ENCODE results near the gene CHURC1. TPM values are rescaled to one million over a fixed set of nuclear protein-coding genes. Genes with fewer than 3 reads are reported as not detected.

CHURC1 gene
- total RNA-seq, 2 donors from 2014 or later: 56.7 to 63.2 TPM

DNA sequence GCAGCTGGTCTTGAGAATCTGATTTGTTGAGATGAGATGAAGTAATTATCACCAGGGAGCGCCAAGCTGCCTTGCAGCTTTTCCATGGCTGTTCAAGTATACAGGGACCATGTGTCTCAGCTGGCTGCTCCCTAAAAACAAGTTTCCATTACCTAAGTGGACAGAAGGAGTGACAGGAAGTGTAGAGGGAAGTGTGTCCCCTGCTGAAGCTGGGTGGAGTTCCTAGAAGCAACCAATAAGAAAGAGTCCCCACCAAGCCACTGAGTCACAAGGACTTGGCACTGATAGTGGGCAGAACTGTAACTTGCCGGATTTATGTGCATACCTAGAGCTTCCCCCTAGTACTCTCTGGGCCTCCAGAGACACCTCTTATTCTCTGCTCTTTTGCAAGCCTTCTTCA, 29.8 kb downstream of the CHURC1 start:
- H3K9me3 Mint-ChIP-seq: no peaks in the 10 kb centered on the region
- H3K4me1 Mint-ChIP-seq: peaks cover 26% of the 10 kb centered on the region
- WGBS, 2 experiments (ENCODE audit: insufficient coverage in 1 of 2, insufficient read length in 1 of 2): 83 to 90% methylated on average over 1 to 2 of the region's 2 CpGs
- peak; percentile 33 for DNase-seq
- no peak overlapping the region for H3K9ac ChIP-seq (ENCODE audit: extremely low read depth, low read length, poor library complexity, severe bottlenecking)
- H3K27ac ChIP-seq (ENCODE audit: low read depth, low read length): no peak overlapping the region
- no peak overlapping the region for H3K4me3 ChIP-seq (ENCODE audit: low read length)
- H3K4me3 Mint-ChIP-seq: no peak overlapping the region
- peaks cover 45% of the 10 kb centered on the region for H3K36me3 Mint-ChIP-seq (ENCODE audit: low read depth)
- H3K27ac Mint-ChIP-seq: peak overlapping the region; percentile 41
- peaks cover 3% of the 10 kb centered on the region for H3K4me1 ChIP-seq (ENCODE audit: control insufficient read depth, insufficient read depth, low read length)
- no peaks in the 10 kb centered on the region for H3K27me3 ChIP-seq (ENCODE audit: control insufficient read depth, insufficient read depth, low read length, poor library complexity, severe bottlenecking)
- no peak for TF ChIP-seq CTCF (conservative IDR thresholded peaks at IDR 0.05)
- peaks cover 5% of the 10 kb centered on the region for H3K36me3 ChIP-seq (ENCODE audit: control insufficient read depth, insufficient read depth, low read length)
- no peaks in the 10 kb centered on the region for H3K9me3 ChIP-seq (ENCODE audit: control insufficient read depth, low read length)
- H3K27me3 Mint-ChIP-seq (ENCODE audit: insufficient read depth): peaks cover 2% of the 10 kb centered on the region

DNA sequence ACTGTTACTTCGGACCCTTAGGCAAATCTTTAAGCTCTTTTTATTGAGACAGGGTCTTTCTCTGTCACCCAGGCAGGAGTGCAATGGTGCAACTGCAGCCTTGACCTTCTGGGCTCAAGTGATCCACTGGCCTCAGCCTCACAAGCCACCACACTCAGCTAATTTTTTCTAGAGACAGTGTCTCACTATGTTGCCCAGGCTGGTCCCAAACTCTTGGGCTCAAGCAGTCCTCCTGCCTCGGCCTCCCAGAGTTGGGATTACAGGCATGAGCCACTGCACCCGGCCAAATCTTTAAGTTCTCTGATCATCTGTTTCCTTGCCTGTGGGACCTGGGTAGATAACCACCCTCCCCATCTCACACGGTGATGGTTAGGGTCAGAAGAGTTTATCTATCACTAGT, 30.6 kb downstream of the CHURC1 start:
- WGBS, 2 experiments (ENCODE audit: insufficient coverage in 1 of 2, insufficient read length in 1 of 2): 93 to 95% methylated on average over 3 to 4 of the region's 4 CpGs
- Histone ChIP-seq H3K36me3 (ENCODE audit: control insufficient read depth, insufficient read depth, low read length) (peaks cover 10% of the 10 kb centered on the region), H3K4me3 (ENCODE audit: low read length) (no peak overlapping the region), H3K27me3 (ENCODE audit: control insufficient read depth, insufficient read depth, low read length, poor library complexity, severe bottlenecking) (no peaks in the 10 kb centered on the region), H3K4me1 (ENCODE audit: control insufficient read depth, insufficient read depth, low read length) (peaks cover 3% of the 10 kb centered on the region), H3K27ac (ENCODE audit: low read depth, low read length) (no peak overlapping the region), H3K9me3 (ENCODE audit: control insufficient read depth, low read length) (no peaks in the 10 kb centered on the region), H3K9ac (ENCODE audit: extremely low read depth, low read length, poor library complexity, severe bottlenecking) (no peak overlapping the region)
- TF ChIP-seq CTCF (conservative IDR thresholded peaks at IDR 0.05): no peak
- Mint-ChIP-seq H3K36me3 (ENCODE audit: low read depth) (peaks cover 50% of the 10 kb centered on the region), H3K4me1 (peaks cover 19% of the 10 kb centered on the region), H3K4me3 (no peak overlapping the region), H3K9me3 (no peaks in the 10 kb centered on the region), H3K27ac (no peak overlapping the region), H3K27me3 (ENCODE audit: insufficient read depth) (peaks cover 2% of the 10 kb centered on the region)
- DNase-seq: peak; percentile 29

- H3K27me3 Mint-ChIP-seq (ENCODE audit: insufficient read depth): no peaks in the 10 kb centered on the region
- Histone ChIP-seq H3K9ac (ENCODE audit: extremely low read depth, low read length, poor library complexity, severe bottlenecking) (no peak overlapping the region), H3K4me1 (ENCODE audit: control insufficient read depth, insufficient read depth, low read length) (peaks cover 3% of the 10 kb centered on the region), H3K4me3 (ENCODE audit: low read length) (no peak overlapping the region), H3K36me3 (ENCODE audit: control insufficient read depth, insufficient read depth, low read length) (peaks cover 17% of the 10 kb centered on the region), H3K27ac (ENCODE audit: low read depth, low read length) (no peak overlapping the region), H3K27me3 (ENCODE audit: control insufficient read depth, insufficient read depth, low read length, poor library complexity, severe bottlenecking) (no peaks in the 10 kb centered on the region), H3K9me3 (ENCODE audit: control insufficient read depth, low read length) (no peaks in the 10 kb centered on the region)
- no peak overlapping the region for H3K4me3 Mint-ChIP-seq
- peaks cover 54% of the 10 kb centered on the region for H3K36me3 Mint-ChIP-seq (ENCODE audit: low read depth)
- peaks cover 13% of the 10 kb centered on the region for H3K4me1 Mint-ChIP-seq
- WGBS, 2 experiments (ENCODE audit: insufficient coverage in 1 of 2, insufficient read length in 1 of 2): 88 to 92% methylated on average over 2 to 11 of the region's 12 CpGs
- no peak overlapping the region for H3K27ac Mint-ChIP-seq
- no peak for TF ChIP-seq CTCF (conservative IDR thresholded peaks at IDR 0.05)
- peak; percentile 42 for DNase-seq
- H3K9me3 Mint-ChIP-seq: no peaks in the 10 kb centered on the region
These were observed 31.4 kb downstream of the CHURC1 start for GRCh38 chr14:64945431-64946178.
